Measurements from ENCODE around the gene LRP2.

GRCh38 chr2:169272010-169272409, 90.3 kb downstream of the LRP2 start:
- no peak for TF ChIP-seq CTCF (optimal IDR thresholded peaks at IDR 0.05 in 1 of 3, IDR thresholded peaks at IDR 0.05 in 1 of 3, conservative IDR thresholded peaks at IDR 0.05 in 1 of 3; ENCODE audit: extremely low read depth in 1 of 3, insufficient read depth in 2 of 3, low read length in 3 of 3)
- no peak for TF ChIP-seq EZH2 (IDR thresholded peaks at IDR 0.05; ENCODE audit: low read length)

All from keratinocyte (primary cell).